Heart left ventricle (tissue), 16 donors: ENCODE results near the gene PRRT4. TPM values are rescaled to one million over a fixed set of nuclear protein-coding genes. Genes with fewer than 3 reads are reported as not detected.

Experiments used
- ATAC-seq, 4 donors: fragments of 200-7000 bp; cut with Tn5 transposase; one replicate each; pipeline ENCODE4 v1.9.1; 2020 to 2022; ENCODE audit warnings: moderate library complexity in 4 of 4, mild to moderate bottlenecking in 3 of 4, moderate number of reproducible peaks in 1 of 4
- DNase-seq, 5 donors: peaks; one replicate each; pipeline ENCODE4 v3.0.0-alpha.2; 2020
- H3K27ac ChIP-seq, 12 donors: fragments of 200-600 bp; sonication (generic) in 4 of 12; one replicate each; pipeline versions ENCODE4 v1.5.0 to v1.8.0; 2016 to 2022; ENCODE audit warnings: mild to moderate bottlenecking in 2 of 12
- H3K27me3 ChIP-seq, 9 donors: fragments of 200-600 bp; sonication (generic) in 2 of 9; one replicate each; pipeline versions ENCODE4 v1.5.1 to v1.8.0; 2016 to 2022; ENCODE audit warnings: mild to moderate bottlenecking in 3 of 9
- H3K36me3 ChIP-seq, 9 donors: fragments of 200-600 bp; sonication (generic) in 2 of 9; one replicate each; pipeline versions ENCODE4 v1.5.0 to v1.8.0; 2018 to 2022; ENCODE audit warnings: mild to moderate bottlenecking in 2 of 9
- H3K4me1 ChIP-seq, 12 donors: fragments of 200-600 bp; sonication (generic) in 4 of 12; one replicate each; pipeline versions ENCODE4 v1.5.0 to v1.8.0; 2016 to 2022; ENCODE audit warnings: mild to moderate bottlenecking in 3 of 12
- H3K4me3 ChIP-seq, 12 donors: fragments of 200-600 bp; sonication (generic) in 4 of 12; one replicate each; pipeline versions ENCODE4 v1.5.0 to v1.8.0; 2017 to 2022; ENCODE audit warnings: mild to moderate bottlenecking in 9 of 12, moderate library complexity in 4 of 12
- H3K9me3 ChIP-seq, 12 donors: fragments of 200-600 bp; sonication (generic) in 4 of 12; one replicate each; pipeline versions ENCODE4 v1.5.0 to v1.8.0; 2016 to 2022; ENCODE audit warnings: mild to moderate bottlenecking in 1 of 12
- POLR2A ChIP-seq, 2 donors: fragments of 450-650 bp; IDR thresholded peaks; one replicate each; pipeline ENCODE4 v1.6.1; 2017; ENCODE audit warnings: antibody characterized with exemption in 2 of 2, mild to moderate bottlenecking in 2 of 2, moderate library complexity in 2 of 2
- WGBS, 4 donors: extraction: QIAGEN DNeasy Blood & Tissue Kit in 2 of 4; methylation state at CpG; one replicate each; pipeline versions ENCODE4 v1.1.5 to v1.1.7; 2013 to 2018; 5-methylcytosine and 5-hydroxymethylcytosine counted together
- intact Hi-C, 10 donors: fragments of 100-400 bp; cut with DNase I; formaldehyde crosslinking; loops; one replicate each; pipeline versions ENCODE4 v1.11.1 to v1.14.2; 2022
- polyA plus RNA-seq, 2 donors: library from polyadenylated mRNA; stranded (reverse); fragments of 200-250 nt; gene quantifications; one replicate each; pipeline ENCODE4 v1.2.3, GENCODE V29; 2013
- total RNA-seq, 9 donors: library from RNA; depleted of rRNA in 2 of 9; stranded (reverse); fragments of >200 nt in 2 of 9; fragmentation: NEBNext Ultra II Directional in 3 of 9; extraction: Animal tissue kit (Norgen Biotek cat#: 25700) in 3 of 9; gene quantifications; one replicate each; pipeline versions ENCODE4 v1.1.0 to v1.2.4, GENCODE V29; 2016 to 2023
- TF ChIP-seq, protein P1 (sequence below), 12 donors: fragments of 200-600 bp; sonication (generic) in 4 of 12; IDR thresholded peaks; one replicate each; pipeline versions ENCODE4 v1.5.0 to v1.8.0; 2018 to 2022; ENCODE audit warnings: antibody characterized with exemption in 12 of 12, mild to moderate bottlenecking in 5 of 12
- donor health status: ischemic (EF 13 %, LVEDD 7.1; RV severe dilation, severe dysfunction).
- donor health status: healthy with polysubstance abuse.
- donor health status: DM: no; HTN: yes; CAD: no.
- donor health status: DM: no; HTN: no; CAD: no.
- donor health status: ischemic (EF 25% LVEDD 6.9; RV normal size, moderate dysfunction).
- donor health status: ischemic (EF 25% LVEDD 5.7; RV mildly dilated, moderate dysfunction).
- donor health status: healthy.
- donor health status: DM: yes; HTN: yes; CAD: no.
- donor health status: ischemic (EF 35%, LVEDD 5.7; RV mildly dilated, moderate dysfunction).
- donor health status: nonischemic (EF 11% LVEDD 7.7; RV severe dilation, severe dysfunction).
- donor health status: DM: yes; HTN: yes; CAD: no.
- donor health status: PGD.
- donor health status: ischemic (EF 29% LVEDD 5.4; RV normal size, mild dysfunction).
- donor health status: nonischemic (EF 23%, LVEDD 6.1; RV moderate dilation, normal function).

Gene PRRT4
- total and polyA plus RNA-seq, 11 donors: 0.31 to 3.1 (median 1.9) TPM

DNA sequence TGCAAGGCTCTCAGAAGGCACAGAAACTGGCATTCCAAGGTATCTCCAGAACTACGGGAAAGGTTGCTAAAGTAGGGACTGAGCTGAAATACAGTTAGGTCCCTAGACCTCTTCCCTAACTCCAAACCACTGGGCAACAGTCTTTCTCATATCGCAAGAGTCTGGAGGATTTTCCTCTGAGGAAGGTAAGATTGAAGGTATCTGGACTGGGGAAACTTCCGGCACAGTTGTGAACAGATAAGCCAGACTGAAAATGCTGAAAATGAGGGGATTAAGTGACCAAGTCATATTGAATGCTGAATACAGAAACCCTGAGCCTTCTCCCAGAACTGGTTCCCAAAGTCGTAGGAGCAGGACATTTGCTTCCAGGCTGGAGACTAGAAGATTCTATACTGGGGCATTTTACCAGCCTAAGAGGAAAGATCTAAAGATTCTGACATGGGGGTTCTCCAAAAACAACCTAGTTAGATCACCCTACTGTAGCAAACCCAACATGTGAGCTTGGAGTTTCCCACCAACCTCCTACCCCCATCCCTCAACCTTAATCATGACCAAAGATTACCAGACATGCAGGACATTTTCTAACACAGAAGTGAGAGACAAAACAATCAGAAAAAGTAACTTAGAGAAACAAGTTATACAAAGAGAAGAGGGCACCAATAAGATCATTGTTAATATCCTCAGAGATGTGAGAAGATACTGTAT lies 2.8 kb upstream of the PRRT4 start:
- WGBS, 4 donors: 73 to 84% (median 79%) methylated on average over 4 of the region's 4 CpGs
- Histone ChIP-seq H3K36me3 (no peaks in the 10 kb centered on the region), H3K27me3 (peaks cover 0 to 33% (median 0%) of the 10 kb centered on the region in 9 donors), H3K27ac (no peak overlapping the region), H3K4me1 (peaks cover 0 to 22% (median 8%) of the 10 kb centered on the region in 12 donors), H3K4me3 (no peak overlapping the region), H3K9me3 (no peaks in the 10 kb centered on the region)
- ATAC-seq: no peak
- TF ChIP-seq POLR2A (IDR thresholded peaks at IDR 0.05): no peak
- TF ChIP-seq, protein P1, sequence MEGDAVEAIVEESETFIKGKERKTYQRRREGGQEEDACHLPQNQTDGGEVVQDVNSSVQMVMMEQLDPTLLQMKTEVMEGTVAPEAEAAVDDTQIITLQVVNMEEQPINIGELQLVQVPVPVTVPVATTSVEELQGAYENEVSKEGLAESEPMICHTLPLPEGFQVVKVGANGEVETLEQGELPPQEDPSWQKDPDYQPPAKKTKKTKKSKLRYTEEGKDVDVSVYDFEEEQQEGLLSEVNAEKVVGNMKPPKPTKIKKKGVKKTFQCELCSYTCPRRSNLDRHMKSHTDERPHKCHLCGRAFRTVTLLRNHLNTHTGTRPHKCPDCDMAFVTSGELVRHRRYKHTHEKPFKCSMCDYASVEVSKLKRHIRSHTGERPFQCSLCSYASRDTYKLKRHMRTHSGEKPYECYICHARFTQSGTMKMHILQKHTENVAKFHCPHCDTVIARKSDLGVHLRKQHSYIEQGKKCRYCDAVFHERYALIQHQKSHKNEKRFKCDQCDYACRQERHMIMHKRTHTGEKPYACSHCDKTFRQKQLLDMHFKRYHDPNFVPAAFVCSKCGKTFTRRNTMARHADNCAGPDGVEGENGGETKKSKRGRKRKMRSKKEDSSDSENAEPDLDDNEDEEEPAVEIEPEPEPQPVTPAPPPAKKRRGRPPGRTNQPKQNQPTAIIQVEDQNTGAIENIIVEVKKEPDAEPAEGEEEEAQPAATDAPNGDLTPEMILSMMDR (IDR thresholded peaks at IDR 0.05): no peak
- intact Hi-C loops: no loop called here
- DNase-seq: no peak

DNA sequence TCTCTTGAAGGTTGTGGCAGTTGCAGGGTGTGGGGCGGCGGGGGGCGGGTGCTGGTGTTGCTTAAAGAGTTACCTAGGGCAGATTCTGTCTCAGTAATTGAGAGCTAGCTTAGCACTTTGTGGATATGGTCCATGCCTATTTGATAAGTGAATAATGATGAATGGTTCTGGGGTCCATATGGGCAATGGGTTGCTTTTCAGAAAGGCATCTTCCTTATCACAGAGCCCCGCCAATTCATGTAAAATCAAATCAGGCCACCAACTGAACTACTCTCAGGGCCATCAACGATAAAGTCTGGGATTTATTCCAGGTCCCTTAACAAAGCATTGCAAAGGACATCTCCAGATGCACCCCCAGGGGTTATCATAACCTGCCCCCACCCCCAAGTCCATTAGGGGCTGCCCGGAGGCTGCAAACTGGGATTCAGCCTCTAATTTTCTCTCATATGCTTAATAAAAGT lies 1.8 kb upstream of the PRRT4 start:
- TF ChIP-seq, protein P1 (IDR thresholded peaks at IDR 0.05): no peak
- no peak for TF ChIP-seq POLR2A (IDR thresholded peaks at IDR 0.05)
- 73 to 87% (median 81%) methylated on average over 6 of the region's 6 CpGs for WGBS, 4 donors
- H3K27me3 ChIP-seq: peaks cover 0 to 33% (median 0%) of the 10 kb centered on the region in 9 donors
- intact Hi-C loops: no loop called here
- H3K27ac ChIP-seq: no peak overlapping the region
- DNase-seq (no peak), ATAC-seq (no peak)
- peaks cover 0 to 22% (median 8%) of the 10 kb centered on the region in 12 donors for H3K4me1 ChIP-seq
- H3K36me3 ChIP-seq: no peaks in the 10 kb centered on the region
- no peak overlapping the region for H3K4me3 ChIP-seq
- H3K9me3 ChIP-seq: no peaks in the 10 kb centered on the region

DNA sequence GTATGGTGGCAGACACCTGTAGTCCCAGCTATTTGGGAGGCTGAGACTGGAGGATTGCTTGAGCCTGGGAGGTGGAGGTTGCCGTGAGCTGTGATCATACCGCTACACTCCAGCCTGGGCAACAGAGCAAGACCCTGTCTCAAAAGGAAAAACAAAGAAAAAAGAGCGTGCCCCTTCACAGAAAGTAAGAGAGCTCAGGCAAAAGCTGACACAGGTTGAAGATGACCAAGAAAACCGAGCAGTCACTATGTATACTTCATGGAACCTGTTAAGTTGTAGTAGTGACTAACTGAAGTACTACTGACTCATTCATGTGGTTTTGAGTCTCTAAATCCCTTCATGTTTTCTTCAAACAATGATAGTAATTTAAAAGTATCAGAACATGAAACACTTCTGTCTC lies 1.2 kb upstream of the PRRT4 start:
- intact Hi-C loops: no loop called here
- H3K27ac ChIP-seq: no peak overlapping the region
- H3K27me3 ChIP-seq: peaks cover 0 to 33% (median 0%) of the 10 kb centered on the region in 9 donors
- no peak overlapping the region for H3K4me3 ChIP-seq
- 82 to 89% (median 87%) methylated on average over 4 of the region's 4 CpGs for WGBS, 4 donors
- ATAC-seq (no peak), DNase-seq (no peak)
- no peaks in the 10 kb centered on the region for H3K36me3 ChIP-seq
- TF ChIP-seq POLR2A (IDR thresholded peaks at IDR 0.05): no peak
- TF ChIP-seq, protein P1 (IDR thresholded peaks at IDR 0.05): no peak
- peaks cover 0 to 23% (median 8%) of the 10 kb centered on the region in 12 donors for H3K4me1 ChIP-seq
- H3K9me3 ChIP-seq: no peaks in the 10 kb centered on the region

DNA sequence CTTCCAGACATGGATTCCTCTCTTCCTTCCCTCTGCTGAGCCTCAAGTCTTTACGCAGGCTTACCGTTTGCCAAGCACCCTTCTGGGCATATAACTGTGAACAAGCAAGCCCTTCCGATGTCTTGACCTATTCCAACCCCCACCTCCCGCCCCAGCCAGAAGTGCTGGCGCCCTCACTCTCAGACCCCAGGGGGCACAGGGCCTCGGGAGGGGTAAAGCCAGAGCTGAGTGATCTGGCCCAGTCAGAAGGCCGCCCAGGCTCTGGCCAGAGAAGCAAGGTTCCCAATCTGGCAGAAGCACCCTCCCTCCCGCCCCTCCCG lies 1.2 kb downstream of the PRRT4 start:
- Histone ChIP-seq H3K27ac (peak overlapping the region in 1 of 12 donors; percentile 56), H3K27me3 (peaks cover 0 to 22% (median 0%) of the 10 kb centered on the region in 9 donors), H3K4me1 (peaks cover 0 to 30% (median 9%) of the 10 kb centered on the region in 12 donors), H3K36me3 (no peaks in the 10 kb centered on the region), H3K4me3 (peak overlapping the region in 7 of 12 donors; percentile 16 to 65 (median 59)), H3K9me3 (no peaks in the 10 kb centered on the region)
- ATAC-seq (peak in 1 of 4 donors; percentile 3), DNase-seq (peak in 1 of 5 donors; percentile 38)
- WGBS, 4 donors: 33 to 57% (median 46%) methylated on average over 7 to 9 of the region's 9 CpGs
- intact Hi-C loops: no loop called here
- TF ChIP-seq POLR2A (IDR thresholded peaks at IDR 0.05): no peak
- TF ChIP-seq, protein P1 (IDR thresholded peaks at IDR 0.05): no peak
